HEK293 (cell line): ENCODE data around the gene FAM168B.

Experiments used
- CTCF ChIA-PET: fragments of 350-600 bp; formaldehyde crosslinking; extraction: SDS; loops from one replicate; lab custom pipeline; 2021; ENCODE audit warnings: antibody characterized with exemption; lab: Yijun Ruan, JAX
- POLR2A ChIA-PET: fragments of 300-600 bp; formaldehyde crosslinking; extraction: SDS; loops from one replicate; lab custom pipeline; 2020; ENCODE audit warnings: antibody characterized with exemption, inconsistent platforms; lab: Yijun Ruan, JAX
- H3K27ac ChIP-seq: fragments of 200-500 bp; sonication (Bioruptor generic); 2 replicates; pipeline ENCODE4 v1.5.1; 2014; ENCODE audit warnings: low read depth, low read length, control low read depth, inconsistent platforms; ENCODE audit errors: extremely low read depth
- H3K36me3 ChIP-seq, 2 experiments: fragments of 200-500 bp in 1 of 2; sonication (Bioruptor generic) in 1 of 2; 1 replicate in 1 of 2; 2 replicates in 1 of 2; pipeline ENCODE4 v1.5.1; 2014 to 2017; ENCODE audit warnings: inconsistent platforms in 2 of 2, low read length in 2 of 2; ENCODE audit not compliant: control insufficient read depth in 2 of 2, insufficient read depth in 1 of 2
- H3K4me1 ChIP-seq: fragments of 200-500 bp; sonication (Bioruptor generic); 2 replicates; pipeline ENCODE4 v1.5.1; 2014; ENCODE audit warnings: mild to moderate bottlenecking, low read length, inconsistent platforms; ENCODE audit not compliant: control insufficient read depth, insufficient read depth
- H3K4me3 ChIP-seq: 2 replicates; pipeline ENCODE4 v1.5.1; 2011; ENCODE audit warnings: low read depth, mild to moderate bottlenecking, control low read depth, low read length, moderate library complexity
- H3K9me3 ChIP-seq: fragments of 200-500 bp; sonication (Bioruptor generic); 2 replicates; pipeline ENCODE4 v1.5.1; 2014; ENCODE audit warnings: low read depth, low read length, inconsistent platforms; ENCODE audit not compliant: control insufficient read depth, insufficient read depth
- GLIS2 ChIP-seq: fragments of 450-650 bp; formaldehyde crosslinking; IDR thresholded peaks from 2 replicates; pipeline ENCODE4 v1.5.1; 2016; ENCODE audit warnings: missing biosample characterization, missing genetic modification characterization
- MYNN ChIP-seq: fragments of 450-650 bp; formaldehyde crosslinking; IDR thresholded peaks from 2 replicates; pipeline ENCODE4 v1.5.1; 2016; ENCODE audit warnings: missing biosample characterization, missing genetic modification characterization, borderline replicate concordance
- OSR2 ChIP-seq: fragments of 450-650 bp; formaldehyde crosslinking; IDR thresholded peaks from 2 replicates; pipeline ENCODE4 v1.5.1; 2016; ENCODE audit warnings: missing biosample characterization, missing genetic modification characterization
- RBAK ChIP-seq: fragments of 450-650 bp; formaldehyde crosslinking; IDR thresholded peaks from 2 replicates; pipeline ENCODE4 v1.5.1; 2016; ENCODE audit warnings: missing biosample characterization, missing genetic modification characterization
- TRIM28 ChIP-seq: IDR thresholded peaks from 2 replicates; pipeline ENCODE4 v1.6.1; 2011; ENCODE audit warnings: low read length, control low read depth, borderline replicate concordance
- ZBTB17 ChIP-seq: fragments of 450-650 bp; formaldehyde crosslinking; IDR thresholded peaks from 2 replicates; pipeline ENCODE4 v1.5.1; 2016; ENCODE audit warnings: missing biosample characterization, missing genetic modification characterization
- ZBTB26 ChIP-seq: fragments of 450-650 bp; formaldehyde crosslinking; optimal IDR thresholded peaks from 2 replicates; pipeline ENCODE3; 2016; ENCODE audit warnings: missing biosample characterization, mild to moderate bottlenecking, missing genetic modification characterization
- ZBTB8A ChIP-seq: fragments of 450-650 bp; formaldehyde crosslinking; IDR thresholded peaks from 2 replicates; pipeline ENCODE4 v1.5.1; 2016; ENCODE audit warnings: missing biosample characterization, missing genetic modification characterization
- ZIC2 ChIP-seq: fragments of 450-650 bp; formaldehyde crosslinking; IDR thresholded peaks from 2 replicates; pipeline ENCODE4 v1.5.1; 2016; ENCODE audit warnings: missing biosample characterization, missing genetic modification characterization
- ZNF501 ChIP-seq: fragments of 450-650 bp; formaldehyde crosslinking; IDR thresholded peaks from 2 replicates; pipeline ENCODE4 v1.5.1; 2016; ENCODE audit warnings: missing biosample characterization, missing genetic modification characterization
- ZNF510 ChIP-seq: fragments of 450-650 bp; formaldehyde crosslinking; IDR thresholded peaks from 2 replicates; pipeline ENCODE4 v1.5.1; 2018; ENCODE audit warnings: mild to moderate bottlenecking, missing genetic modification characterization, missing biosample characterization; ENCODE audit not compliant: insufficient replicate concordance
- ZNF558 ChIP-seq: fragments of 450-650 bp; formaldehyde crosslinking; IDR thresholded peaks from 2 replicates; pipeline ENCODE4 v1.5.1; 2016; ENCODE audit warnings: missing biosample characterization, missing genetic modification characterization
- TF ChIP-seq, protein P1 (sequence below): fragments of 450-650 bp; formaldehyde crosslinking; IDR thresholded peaks from 2 replicates; pipeline ENCODE4 v1.5.1; 2016; ENCODE audit warnings: missing biosample characterization, missing genetic modification characterization
- TF ChIP-seq, protein P2 (sequence below): fragments of 450-650 bp; formaldehyde crosslinking; IDR thresholded peaks from 2 replicates; pipeline ENCODE4 v1.5.1; 2017; ENCODE audit warnings: missing biosample characterization, missing genetic modification characterization

FAM168B gene

DNA sequence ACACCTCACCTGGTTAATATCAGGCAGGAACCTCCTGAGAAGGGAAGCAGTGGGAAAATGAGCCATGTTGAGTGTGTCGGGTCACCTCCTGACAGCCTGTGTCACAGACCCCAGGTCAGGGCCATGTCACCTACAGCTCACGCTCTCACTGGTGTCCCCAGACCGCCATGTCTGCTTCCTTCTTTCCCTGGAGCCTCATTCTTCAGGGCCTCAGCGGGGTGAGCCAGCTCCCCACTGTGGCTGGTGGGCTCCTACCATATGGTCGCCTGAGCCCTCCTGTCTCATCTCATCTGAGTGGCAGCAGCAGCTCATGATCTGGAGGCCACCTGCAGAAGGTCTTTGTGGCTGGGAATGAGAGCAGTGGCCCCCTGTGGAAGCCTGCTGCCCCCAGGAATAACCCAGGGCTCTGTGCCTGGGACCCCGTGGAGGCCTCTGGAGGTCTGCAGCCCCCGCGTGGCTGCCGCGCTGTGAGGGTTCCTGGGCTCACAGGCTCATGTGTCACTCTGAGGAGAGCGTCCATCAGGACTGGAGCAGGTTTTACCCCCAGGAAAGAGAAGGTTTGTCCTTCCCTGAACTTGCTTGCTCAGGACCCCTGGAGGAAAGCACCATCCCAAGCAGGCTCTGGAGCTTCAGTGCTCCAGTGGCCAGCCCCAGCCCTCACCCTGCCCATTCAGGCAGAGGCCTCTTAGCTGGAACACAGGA lies 56.4 kb downstream of the FAM168B start:
- ChIA-PET POLR2A (no interaction called here), CTCF (no interaction called here)
- no peak overlapping the region for H3K4me3 ChIP-seq
- peaks cover 0 to 7% of the 10 kb centered on the region in 2 experiments; a peak in 1 of 3 replicates for H3K36me3 ChIP-seq
- no peaks in the 10 kb centered on the region; the same call in 1 of the 2 replicates for H3K4me1 ChIP-seq
- TF ChIP-seq ZBTB17 (tag by site-specific recombination) (no peak), ZIC2 (peak; percentile 32; the same call in 1 of the 2 replicates), ZNF501 (tag by site-specific recombination) (no peak), RBAK (tag by site-specific recombination) (no peak)
- TF ChIP-seq, protein P1, sequence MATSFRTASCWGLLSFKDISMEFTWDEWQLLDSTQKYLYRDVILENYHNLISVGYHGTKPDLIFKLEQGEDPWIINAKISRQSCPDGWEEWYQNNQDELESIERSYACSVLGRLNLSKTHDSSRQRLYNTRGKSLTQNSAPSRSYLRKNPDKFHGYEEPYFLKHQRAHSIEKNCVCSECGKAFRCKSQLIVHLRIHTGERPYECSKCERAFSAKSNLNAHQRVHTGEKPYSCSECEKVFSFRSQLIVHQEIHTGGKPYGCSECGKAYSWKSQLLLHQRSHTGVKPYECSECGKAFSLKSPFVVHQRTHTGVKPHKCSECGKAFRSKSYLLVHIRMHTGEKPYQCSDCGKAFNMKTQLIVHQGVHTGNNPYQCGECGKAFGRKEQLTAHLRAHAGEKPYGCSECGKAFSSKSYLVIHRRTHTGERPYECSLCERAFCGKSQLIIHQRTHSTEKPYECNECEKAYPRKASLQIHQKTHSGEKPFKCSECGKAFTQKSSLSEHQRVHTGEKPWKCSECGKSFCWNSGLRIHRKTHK = no peak
- no peak overlapping the region for H3K27ac ChIP-seq
- H3K9me3 ChIP-seq = no peaks in the 10 kb centered on the region

- TF ChIP-seq ZNF558 (tag by site-specific recombination) (no peak), ZNF510 (no peak)
- TF ChIP-seq, all 188 proteins: peak for 0
- H3K36me3 ChIP-seq = peaks cover 0 to 3% of the 10 kb centered on the region in 2 experiments; a peak in 1 of 3 replicates
- H3K4me1 ChIP-seq = no peaks in the 10 kb centered on the region; the same call in 1 of the 2 replicates
- no peak overlapping the region for H3K4me3 ChIP-seq
- CTCF ChIA-PET = no interaction called here
- no peak overlapping the region for H3K27ac ChIP-seq
- H3K9me3 ChIP-seq = no peaks in the 10 kb centered on the region
- POLR2A ChIA-PET = no interaction called here
These were observed 57.0 kb downstream of the FAM168B start for GRCh38 chr2:131036269-131036668.

GRCh38 chr2:131035826-131036231 lies 57.4 kb downstream of the FAM168B start:
- no peaks in the 10 kb centered on the region for H3K36me3 ChIP-seq
- no peak overlapping the region for H3K27ac ChIP-seq
- no peak overlapping the region for H3K4me3 ChIP-seq
- no peaks in the 10 kb centered on the region; the same call in 1 of the 2 replicates for H3K4me1 ChIP-seq
- no peaks in the 10 kb centered on the region for H3K9me3 ChIP-seq
- POLR2A ChIA-PET = no interaction called here
- CTCF ChIA-PET = no interaction called here
- TF ChIP-seq OSR2 (no peak), ZIC2 (peak; percentile 64), GLIS2 (tag by site-specific recombination) (no peak), TRIM28 (no peak)
- TF ChIP-seq, protein P2, sequence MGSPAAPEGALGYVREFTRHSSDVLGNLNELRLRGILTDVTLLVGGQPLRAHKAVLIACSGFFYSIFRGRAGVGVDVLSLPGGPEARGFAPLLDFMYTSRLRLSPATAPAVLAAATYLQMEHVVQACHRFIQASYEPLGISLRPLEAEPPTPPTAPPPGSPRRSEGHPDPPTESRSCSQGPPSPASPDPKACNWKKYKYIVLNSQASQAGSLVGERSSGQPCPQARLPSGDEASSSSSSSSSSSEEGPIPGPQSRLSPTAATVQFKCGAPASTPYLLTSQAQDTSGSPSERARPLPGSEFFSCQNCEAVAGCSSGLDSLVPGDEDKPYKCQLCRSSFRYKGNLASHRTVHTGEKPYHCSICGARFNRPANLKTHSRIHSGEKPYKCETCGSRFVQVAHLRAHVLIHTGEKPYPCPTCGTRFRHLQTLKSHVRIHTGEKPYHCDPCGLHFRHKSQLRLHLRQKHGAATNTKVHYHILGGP (tag by site-specific recombination) = no peak

DNA sequence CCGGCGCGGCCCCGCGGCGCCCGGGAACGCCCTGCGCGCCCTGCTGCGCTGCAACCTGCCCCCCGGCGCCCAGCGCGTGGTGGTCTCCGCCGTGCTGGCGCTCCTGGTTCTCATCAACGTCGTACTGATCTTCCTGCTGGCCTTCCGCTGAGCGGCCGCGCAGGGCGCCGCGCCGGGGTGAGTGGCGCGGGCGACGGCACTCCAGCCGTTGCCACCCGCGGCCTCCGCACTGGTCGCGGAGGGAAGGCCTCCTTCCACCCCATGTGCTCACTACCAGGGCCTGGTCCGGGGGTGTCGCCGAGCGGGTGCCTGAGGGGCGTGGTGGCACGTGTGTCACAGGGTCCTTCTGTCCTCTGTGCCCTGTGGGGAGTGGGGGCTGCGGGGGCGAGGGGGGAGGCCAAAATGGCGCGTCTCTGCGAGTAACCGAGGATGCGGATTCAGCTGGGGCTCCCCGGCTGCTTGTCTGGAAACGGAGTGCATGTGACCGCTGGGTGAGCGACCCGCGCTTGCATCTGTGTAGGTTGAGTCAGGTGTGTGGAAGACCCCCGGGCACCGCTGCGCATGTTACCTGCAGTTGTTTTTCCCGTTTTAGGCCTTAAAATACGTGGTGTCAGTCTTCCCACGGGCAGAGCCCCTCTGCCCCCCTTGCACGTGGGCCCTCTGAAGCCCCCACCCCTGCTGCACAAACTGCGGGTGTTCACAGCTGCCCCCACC lies 58.0 kb downstream of the FAM168B start:
- Histone ChIP-seq H3K36me3 (no peaks in the 10 kb centered on the region), H3K27ac (no peak overlapping the region; the same call in 1 of the 2 replicates), H3K4me1 (no peaks in the 10 kb centered on the region; the same call in 1 of the 2 replicates), H3K4me3 (peak overlapping the region; percentile 25), H3K9me3 (no peaks in the 10 kb centered on the region)
- CTCF ChIA-PET = interaction anchor here (0.6 kb wide), 1 partner anchor 543 kb away, joined by 4 read pairs; no protein-coding TSS in a partner anchor
- POLR2A ChIA-PET = no interaction called here
- TF ChIP-seq ZIC2 = peak; percentile 47; the same call in 1 of the 2 replicates
- peak; percentile 36 for TF ChIP-seq ZBTB26 (tag by site-specific recombination)
- TF ChIP-seq MYNN (tag by site-specific recombination) = no peak
- TF ChIP-seq ZBTB8A (tag by site-specific recombination) = peak; percentile 59
